ENCODE data around the gene OSCAR.

The OSCAR gene

GRCh38 chr19:54105796-54106195 is 5.2 kb upstream of the OSCAR start:
- no peak for TF ChIP-seq CTCF (IDR thresholded peaks at IDR 0.05)

GRCh38 chr19:54104998-54105715 is 4.6 kb upstream of the OSCAR start:
- TF ChIP-seq CTCF (IDR thresholded peaks at IDR 0.05): no peak

GRCh38 chr19:54102421-54103169 is 2.0 kb upstream of the OSCAR start, which contains the start of gene NDUFA3:
Gene NDUFA3 (plus strand): TSS chr19:54102855. CDS start chr19:54102879, 24 bp downstream.
- no peak for TF ChIP-seq CTCF (IDR thresholded peaks at IDR 0.05)

GRCh38 chr19:54099190-54099902 is 1.3 kb downstream of the OSCAR start:
- no peak for TF ChIP-seq CTCF (IDR thresholded peaks at IDR 0.05)

GRCh38 chr19:54096617-54097106 is 3.9 kb downstream of the OSCAR start:
- TF ChIP-seq CTCF (IDR thresholded peaks at IDR 0.05): no peak

GRCh38 chr19:54095136-54095858 is 5.3 kb downstream of the OSCAR start:
- TF ChIP-seq CTCF (IDR thresholded peaks at IDR 0.05): no peak

Measured in LNCAP (cell line).